Mucosa of stomach (tissue), 1 donor: ENCODE data around the gene CMIP.

Source experiments
- H3K27me3 ChIP-seq: one replicate; pipeline ENCODE4 v1.7.0; 2013; ENCODE audit warnings: mild to moderate bottlenecking, low read length; ENCODE audit not compliant: control insufficient read depth, insufficient read depth
- H3K36me3 ChIP-seq: one replicate; pipeline ENCODE4 v1.7.0; 2013; ENCODE audit warnings: low read length; ENCODE audit not compliant: control insufficient read depth, insufficient read depth
- H3K4me1 ChIP-seq: one replicate; pipeline ENCODE4 v1.7.0; 2013; ENCODE audit warnings: mild to moderate bottlenecking, low read length; ENCODE audit not compliant: control insufficient read depth, insufficient read depth
- H3K4me3 ChIP-seq: one replicate; pipeline ENCODE4 v1.7.0; 2013; ENCODE audit warnings: low read length
- H3K9ac ChIP-seq: one replicate; pipeline ENCODE4 v1.7.0; 2013; ENCODE audit warnings: mild to moderate bottlenecking, low read length, moderate library complexity
- H3K9me3 ChIP-seq: one replicate; pipeline ENCODE4 v1.7.0; 2013; ENCODE audit warnings: mild to moderate bottlenecking, low read length, moderate library complexity; ENCODE audit not compliant: control insufficient read depth
- donor health status: Pancreatic carcinoma.

CMIP gene

DNA sequence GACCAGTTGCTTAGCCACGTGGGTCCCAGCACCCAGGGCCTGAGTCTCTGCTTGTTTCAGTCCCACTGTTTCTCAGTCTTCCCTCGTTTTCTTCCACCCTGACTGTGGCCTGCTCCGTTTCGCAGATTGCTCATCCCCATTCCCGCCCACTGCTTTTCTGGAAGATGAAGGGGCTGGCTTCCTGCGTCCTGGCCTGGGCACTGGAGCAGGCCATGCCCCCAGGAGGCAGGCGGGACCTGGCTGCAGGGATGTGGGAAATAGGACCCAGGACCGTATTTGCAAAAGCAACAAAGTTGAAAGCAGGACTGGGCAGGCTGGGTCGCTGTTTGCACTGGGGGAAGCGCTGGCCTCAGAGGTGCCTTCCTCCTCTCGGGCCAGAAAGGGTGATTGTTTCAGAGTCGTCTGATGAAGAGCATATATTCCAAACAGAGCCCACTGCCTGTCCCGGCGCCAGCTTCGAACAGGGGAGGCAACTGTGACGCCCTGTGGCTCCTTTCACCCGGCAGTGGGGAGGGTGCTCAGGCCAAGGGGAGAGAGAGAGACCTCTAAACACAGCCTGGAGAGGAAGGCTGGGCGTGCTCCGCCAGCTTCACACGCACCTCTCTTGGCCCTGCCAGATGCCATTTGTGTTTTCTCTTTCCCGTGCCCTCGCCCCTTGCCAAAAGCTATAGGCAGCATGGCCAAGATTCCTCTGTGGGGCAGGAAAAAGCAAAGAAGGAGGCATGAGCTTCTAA lies 108.6 kb downstream of the CMIP start:
- Histone ChIP-seq H3K36me3 (no peaks in the 10 kb centered on the region), H3K9me3 (no peaks in the 10 kb centered on the region), H3K27me3 (no peaks in the 10 kb centered on the region), H3K4me1 (peaks cover 88% of the 10 kb centered on the region), H3K4me3 (no peak overlapping the region), H3K9ac (peak overlapping the region; percentile 11)

DNA sequence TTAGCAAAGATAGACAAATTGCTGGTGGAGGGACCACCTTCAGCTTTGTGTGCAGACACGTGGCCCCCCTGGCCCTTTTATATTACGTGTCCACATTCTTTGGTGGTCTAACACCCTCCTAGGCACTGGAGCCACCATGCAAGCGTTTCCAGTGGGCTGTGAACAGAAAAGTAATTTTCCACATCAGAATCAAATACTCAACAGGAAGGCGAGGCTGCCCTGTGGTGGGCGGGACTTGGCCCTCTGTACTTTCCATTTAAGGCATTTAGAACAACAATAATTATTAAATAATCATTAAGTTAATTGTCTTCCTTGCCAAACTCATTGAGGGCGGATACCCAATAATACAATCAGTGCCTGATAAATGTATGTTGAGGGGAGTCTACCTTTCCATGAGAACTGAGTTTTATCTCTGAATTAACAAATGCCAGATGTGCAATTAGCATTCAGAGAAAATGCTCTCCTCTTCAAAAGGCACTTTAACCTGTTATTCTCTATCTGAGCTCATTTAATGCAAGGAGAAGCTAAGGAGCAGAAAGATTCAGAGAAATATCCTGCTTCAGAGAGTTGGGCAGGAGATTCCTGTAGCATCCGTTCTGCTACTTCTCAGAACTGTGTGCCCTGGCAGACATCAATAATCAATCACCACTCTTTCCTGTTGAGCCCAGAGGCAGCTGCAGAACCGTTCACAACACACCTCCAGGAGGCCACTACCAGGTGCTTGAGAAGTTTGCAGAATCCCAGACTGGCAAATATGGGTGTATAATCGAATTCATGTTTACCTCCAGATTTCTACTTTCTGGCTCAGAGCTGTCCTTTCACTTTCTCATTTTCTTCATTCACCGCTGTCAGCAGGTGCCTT lies 109.4 kb downstream of the CMIP start:
- Histone ChIP-seq H3K27me3 (no peaks in the 10 kb centered on the region), H3K9ac (peak overlapping the region; percentile 11), H3K4me1 (peaks cover 88% of the 10 kb centered on the region), H3K9me3 (no peaks in the 10 kb centered on the region), H3K4me3 (no peak overlapping the region), H3K36me3 (no peaks in the 10 kb centered on the region)

DNA sequence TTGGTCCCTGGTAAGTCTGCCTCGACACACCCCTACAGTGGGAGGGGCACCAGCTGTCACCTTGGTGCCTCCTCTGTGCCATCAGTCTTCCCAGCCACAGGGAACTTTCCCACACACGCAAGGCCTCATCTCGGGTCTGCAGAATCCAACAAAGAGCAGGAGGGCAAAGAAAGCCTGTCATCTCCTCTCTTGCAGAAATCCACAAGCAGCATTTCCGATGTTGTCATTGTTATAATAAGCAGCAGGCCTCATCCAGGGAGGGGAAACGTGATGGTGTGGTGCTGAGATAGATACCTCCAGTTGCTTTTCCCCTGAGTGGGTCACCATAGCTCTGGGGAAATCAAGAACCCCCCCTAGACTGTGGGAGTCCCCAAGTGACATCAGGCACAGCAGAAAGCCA lies 110.4 kb downstream of the CMIP start:
- Histone ChIP-seq H3K36me3 (no peaks in the 10 kb centered on the region), H3K4me1 (peaks cover 86% of the 10 kb centered on the region), H3K9me3 (no peaks in the 10 kb centered on the region), H3K9ac (no peak overlapping the region), H3K4me3 (no peak overlapping the region), H3K27me3 (no peaks in the 10 kb centered on the region)

DNA sequence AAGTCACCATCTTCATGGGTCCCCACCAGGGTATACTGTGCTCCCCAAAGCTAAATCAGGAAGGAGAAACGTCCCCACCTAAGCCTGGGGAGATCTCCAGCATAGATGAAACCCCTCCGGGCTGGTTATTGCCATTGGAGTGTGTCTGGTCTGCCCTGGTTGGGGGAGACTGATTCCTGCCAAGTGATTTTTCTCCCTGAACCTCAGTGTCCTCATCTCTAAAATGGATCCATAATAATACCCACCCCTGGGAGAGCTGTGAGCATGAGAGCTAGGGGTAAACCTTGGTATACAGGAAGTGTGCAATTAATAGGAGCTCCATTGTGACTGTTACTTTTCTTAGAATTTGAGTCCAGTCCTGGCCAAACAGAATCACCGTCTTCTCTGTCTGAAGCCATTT lies 111.1 kb downstream of the CMIP start:
- Histone ChIP-seq H3K9ac (no peak overlapping the region), H3K9me3 (no peaks in the 10 kb centered on the region), H3K4me3 (no peak overlapping the region), H3K27me3 (no peaks in the 10 kb centered on the region), H3K36me3 (no peaks in the 10 kb centered on the region), H3K4me1 (peaks cover 85% of the 10 kb centered on the region)

DNA sequence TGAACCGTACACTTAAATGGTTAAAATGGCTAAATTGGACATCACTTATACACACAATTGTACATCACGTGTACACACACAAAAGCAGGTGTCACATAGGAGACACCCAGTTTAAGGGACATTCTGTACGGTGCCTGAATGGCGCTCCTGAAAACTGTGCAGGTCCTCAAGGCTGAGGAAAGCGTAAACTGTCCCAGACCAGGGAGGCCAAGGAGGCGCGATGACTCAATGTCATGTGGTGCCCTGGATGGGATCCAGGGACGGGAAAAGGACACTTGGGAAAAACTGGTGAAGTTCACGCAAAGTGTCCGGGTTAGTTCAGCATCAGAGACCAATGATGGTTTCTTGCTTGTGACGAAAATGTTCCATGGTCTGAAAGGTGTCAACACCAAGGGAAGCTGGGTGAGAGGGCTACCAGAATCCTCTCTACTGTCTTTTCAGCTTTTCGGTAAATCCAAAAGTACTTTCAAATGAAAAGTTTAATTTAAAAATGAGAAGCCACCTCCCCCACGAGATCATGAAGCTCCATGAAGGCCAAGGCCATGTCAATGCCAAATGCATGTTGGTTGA lies 112.2 kb downstream of the CMIP start:
- Histone ChIP-seq H3K4me1 (peaks cover 82% of the 10 kb centered on the region), H3K36me3 (no peaks in the 10 kb centered on the region), H3K9ac (no peak overlapping the region), H3K4me3 (no peak overlapping the region), H3K27me3 (no peaks in the 10 kb centered on the region), H3K9me3 (no peaks in the 10 kb centered on the region)

DNA sequence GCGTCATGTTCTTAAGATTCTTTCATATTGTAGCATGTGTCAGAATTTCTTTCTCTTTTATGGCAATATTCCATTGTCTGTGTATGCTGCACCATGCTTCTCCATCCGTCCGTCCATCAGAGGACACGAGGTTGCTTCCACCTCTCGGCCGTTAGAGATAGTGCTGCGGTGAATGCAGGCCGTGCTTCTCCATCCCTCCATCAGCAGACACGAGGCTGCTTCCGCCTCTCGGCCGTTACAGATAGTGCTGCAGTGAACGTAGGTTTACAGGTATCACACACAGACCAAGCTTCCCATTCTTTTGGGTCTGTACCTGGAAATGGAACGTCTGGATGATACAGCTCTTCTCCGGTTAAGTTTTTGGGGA lies 113.5 kb downstream of the CMIP start:
- H3K27me3 ChIP-seq, result no peaks in the 10 kb centered on the region
- peak overlapping the region; percentile 17 for H3K9ac ChIP-seq
- peaks cover 74% of the 10 kb centered on the region for H3K4me1 ChIP-seq
- no peaks in the 10 kb centered on the region for H3K9me3 ChIP-seq
- peak overlapping the region; percentile 21 for H3K4me3 ChIP-seq
- no peaks in the 10 kb centered on the region for H3K36me3 ChIP-seq

DNA sequence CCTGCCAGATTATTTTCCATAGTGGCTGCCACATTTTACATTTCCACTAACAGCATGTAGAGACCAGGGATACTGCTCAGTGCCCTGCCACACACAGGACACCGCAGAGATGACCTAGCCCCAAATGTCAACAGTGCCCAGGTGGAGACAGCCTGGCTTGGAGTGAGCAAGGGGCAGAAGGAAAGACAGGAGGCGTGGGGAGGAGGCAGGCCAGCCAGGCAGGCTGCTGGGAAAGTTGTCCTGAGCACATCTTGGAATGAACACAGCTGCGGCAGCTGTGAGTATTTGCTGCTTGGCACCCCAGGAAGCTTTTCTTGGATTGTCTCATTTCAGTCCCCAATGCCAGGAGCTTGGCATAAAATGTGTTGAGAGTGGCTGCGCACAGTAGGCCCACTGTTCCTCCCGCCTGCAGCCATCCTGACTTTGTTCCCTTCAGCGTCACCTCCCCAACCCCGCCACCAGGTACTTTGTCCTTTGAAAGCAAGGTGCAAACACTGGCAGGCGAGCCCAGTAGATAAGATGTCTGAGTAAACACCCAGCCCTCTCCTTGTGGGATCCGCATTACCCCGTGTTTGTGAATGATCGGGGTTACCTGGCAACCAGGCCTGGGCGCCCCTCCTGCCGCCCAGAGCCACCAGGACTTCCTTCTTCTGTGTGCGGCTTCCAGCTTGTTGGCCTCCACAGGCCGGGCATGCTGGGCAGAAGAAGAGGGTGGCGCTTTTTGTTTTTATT lies 114.0 kb downstream of the CMIP start:
- Histone ChIP-seq H3K4me3 (peak overlapping the region; percentile 21), H3K9ac (peak overlapping the region; percentile 60), H3K4me1 (peaks cover 69% of the 10 kb centered on the region), H3K27me3 (no peaks in the 10 kb centered on the region), H3K9me3 (no peaks in the 10 kb centered on the region), H3K36me3 (no peaks in the 10 kb centered on the region)

DNA sequence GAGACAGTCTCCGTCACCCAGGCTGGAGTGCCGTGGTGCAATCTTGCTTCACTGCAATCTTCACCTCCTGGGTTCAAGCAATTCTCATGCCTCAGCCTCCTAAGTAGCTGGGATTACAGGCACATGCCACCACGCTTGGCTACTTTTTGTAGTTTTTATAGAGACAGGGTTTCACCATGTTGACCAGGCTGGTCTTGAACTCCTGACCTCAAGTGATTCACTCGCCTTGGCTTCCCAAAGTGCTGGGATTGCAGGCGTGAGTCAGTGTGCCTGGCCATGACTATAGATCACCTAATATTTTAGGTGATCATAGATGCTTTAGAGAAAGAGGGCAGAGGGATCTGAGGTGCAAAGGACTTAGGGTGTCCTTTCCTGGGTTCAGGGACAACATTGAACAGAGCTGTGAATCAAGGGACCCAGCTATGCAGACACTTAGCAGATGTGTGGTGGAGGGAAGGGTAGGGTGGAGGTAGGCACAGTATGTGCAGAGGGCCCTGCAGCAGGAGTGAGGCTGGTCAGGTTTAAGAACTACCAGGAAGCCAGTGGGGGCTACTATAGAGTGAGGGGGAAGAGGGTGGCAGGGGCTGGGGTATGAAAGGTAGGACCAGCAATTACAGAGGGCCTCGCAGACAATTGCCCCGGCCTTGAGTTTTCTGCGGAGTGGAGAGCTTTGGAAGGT lies 116.5 kb downstream of the CMIP start:
- no peaks in the 10 kb centered on the region for H3K9me3 ChIP-seq
- no peak overlapping the region for H3K9ac ChIP-seq
- H3K4me1 ChIP-seq, result peaks cover 72% of the 10 kb centered on the region
- no peaks in the 10 kb centered on the region for H3K36me3 ChIP-seq
- H3K4me3 ChIP-seq, result no peak overlapping the region
- H3K27me3 ChIP-seq, result no peaks in the 10 kb centered on the region

DNA sequence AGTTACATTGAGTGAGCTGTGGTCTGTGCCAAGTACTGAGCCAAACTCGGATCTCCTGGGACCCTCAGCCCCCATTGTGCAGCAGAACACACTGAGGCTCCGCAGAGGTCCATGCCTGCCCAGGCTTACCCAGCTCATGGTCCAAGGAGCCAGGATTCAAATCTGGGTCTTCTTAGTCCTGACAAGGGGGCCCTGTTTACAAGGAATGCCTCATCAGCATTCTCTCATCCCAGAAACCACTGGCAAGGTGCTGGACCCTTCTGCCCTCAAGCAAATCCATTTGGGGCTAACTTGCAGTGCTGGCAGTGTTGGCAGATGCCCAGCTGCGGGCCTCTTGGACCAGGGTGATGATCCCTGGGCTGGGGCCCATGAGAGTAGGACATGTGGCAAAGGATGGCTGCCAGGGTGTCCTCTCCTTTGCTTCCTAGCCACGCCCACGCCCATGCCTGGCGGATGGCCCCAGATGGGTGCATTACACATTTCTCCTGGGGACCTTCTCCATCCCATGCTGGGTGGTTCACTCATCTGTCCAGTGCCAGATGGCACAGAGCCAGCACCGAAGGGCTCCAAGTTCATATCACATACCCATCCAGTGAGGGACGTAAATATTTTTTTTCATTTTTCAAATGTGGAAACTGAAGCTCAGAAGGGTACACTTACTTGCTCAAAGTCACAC lies 117.7 kb downstream of the CMIP start:
- Histone ChIP-seq H3K9me3 (no peaks in the 10 kb centered on the region), H3K27me3 (no peaks in the 10 kb centered on the region)

DNA sequence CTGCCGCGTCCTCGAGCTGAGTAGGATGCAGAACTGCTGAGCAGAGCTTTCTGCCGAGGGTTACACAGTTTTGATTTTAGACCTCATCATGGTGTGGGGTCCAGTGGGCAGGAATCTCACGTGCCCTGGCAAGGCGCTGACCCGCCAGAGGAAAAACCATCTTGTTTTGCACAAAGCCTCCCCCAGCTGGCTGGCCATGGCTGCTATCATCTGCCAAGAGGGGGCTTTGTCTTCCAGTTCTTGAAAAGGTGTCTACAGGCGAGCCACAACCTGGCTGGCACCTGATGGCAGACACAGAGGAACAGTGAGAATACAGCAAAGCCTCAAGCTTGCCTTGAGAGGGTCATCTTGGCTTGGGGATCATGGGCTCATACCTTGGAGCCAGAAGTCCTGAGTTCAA lies 118.3 kb downstream of the CMIP start:
- no peaks in the 10 kb centered on the region for H3K9me3 ChIP-seq
- H3K36me3 ChIP-seq, result no peaks in the 10 kb centered on the region
- H3K4me3 ChIP-seq, result no peak overlapping the region
- H3K4me1 ChIP-seq, result peaks cover 63% of the 10 kb centered on the region
- no peaks in the 10 kb centered on the region for H3K27me3 ChIP-seq
- H3K9ac ChIP-seq, result no peak overlapping the region

More for the DNA sequence above, 117.7 kb downstream of the CMIP start:
- Histone ChIP-seq H3K36me3 (no peaks in the 10 kb centered on the region), H3K4me3 (no peak overlapping the region), H3K9ac (no peak overlapping the region), H3K4me1 (peaks cover 68% of the 10 kb centered on the region)

DNA sequence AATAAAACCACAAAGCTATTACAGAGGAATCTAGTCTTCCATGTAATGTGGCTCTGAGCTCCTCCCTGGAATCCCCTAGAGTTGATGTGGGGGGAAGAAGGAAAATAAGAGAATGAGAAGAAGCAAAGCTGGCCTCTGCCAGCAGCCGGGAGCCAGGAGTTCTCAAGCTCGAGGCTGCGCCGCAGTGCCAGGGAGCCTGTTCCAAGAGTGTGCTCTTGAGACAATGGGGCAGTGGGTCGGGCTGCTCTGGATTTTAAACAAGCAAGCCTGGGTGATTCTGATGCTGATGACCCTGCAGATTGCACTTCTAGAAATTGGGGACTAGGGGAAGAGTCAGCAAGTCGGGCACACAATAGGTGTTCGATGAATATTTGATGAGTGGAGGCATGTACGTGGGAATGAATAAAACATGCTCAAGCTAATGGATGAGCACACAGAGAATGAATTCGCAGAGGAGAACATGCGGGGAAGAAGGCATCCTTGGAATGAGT lies 119.9 kb downstream of the CMIP start:
- no peak overlapping the region for H3K4me3 ChIP-seq
- H3K27me3 ChIP-seq, result no peaks in the 10 kb centered on the region
- H3K4me1 ChIP-seq, result peaks cover 55% of the 10 kb centered on the region
- H3K9me3 ChIP-seq, result no peaks in the 10 kb centered on the region
- H3K36me3 ChIP-seq, result no peaks in the 10 kb centered on the region
- no peak overlapping the region for H3K9ac ChIP-seq
